Endometrial microvascular endothelial cells (primary cell): Measurements from ENCODE around the gene IFNL2. TPM values are rescaled to one million over a fixed set of nuclear protein-coding genes. Genes with fewer than 3 reads are reported as not detected.
"Not testable (repeated sequence)": the region's sequence is repeated elsewhere in the genome, so short reads cannot be mapped to it uniquely, and the experiment has no call there.

Experiments
- in situ Hi-C: cut with HindIII; loops from 2 replicates; pipeline ENCODE4 v1.10.0; 2017; ENCODE audit warnings: low sequenced_read_pairs, low pct_unique_long_range_greater_than_20kb; ENCODE audit errors: inconsistent ontology term
- total RNA-seq: library from RNA; depleted of rRNA; stranded (reverse); fragments of >200 nt; gene quantifications from one replicate; pipeline ENCODE4 v1.2.3, GENCODE V29; 2015; ENCODE audit errors: inconsistent ontology term

The IFNL2 gene
- not detected for total RNA-seq

DNA sequence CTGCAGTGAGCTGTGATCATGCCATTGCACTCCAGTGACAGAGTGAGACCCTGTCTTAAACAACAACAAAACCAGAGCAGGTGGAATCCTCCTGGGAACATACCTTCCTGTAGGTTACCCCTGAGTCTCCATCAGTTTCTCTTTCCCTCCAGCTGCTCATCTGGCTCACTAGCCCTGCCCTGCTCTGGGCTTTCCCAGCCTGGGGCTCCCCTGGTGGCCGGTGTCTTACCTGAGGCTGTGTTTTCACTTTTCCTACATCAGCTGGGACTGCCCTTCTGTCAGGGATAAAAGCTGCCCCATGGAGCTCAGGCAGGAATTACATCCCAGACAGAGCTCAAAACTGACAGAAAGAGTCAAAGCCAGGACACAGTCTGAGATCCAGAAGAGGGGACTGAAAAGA lies at the start of gene IFNL2:
TSS of gene IFNL2 (plus strand) at position 312 of the 400 bp plus-strand sequence. CDS start 173 bp downstream, outside the sequence.
- in situ Hi-C loops: not testable (repeated sequence)

DNA sequence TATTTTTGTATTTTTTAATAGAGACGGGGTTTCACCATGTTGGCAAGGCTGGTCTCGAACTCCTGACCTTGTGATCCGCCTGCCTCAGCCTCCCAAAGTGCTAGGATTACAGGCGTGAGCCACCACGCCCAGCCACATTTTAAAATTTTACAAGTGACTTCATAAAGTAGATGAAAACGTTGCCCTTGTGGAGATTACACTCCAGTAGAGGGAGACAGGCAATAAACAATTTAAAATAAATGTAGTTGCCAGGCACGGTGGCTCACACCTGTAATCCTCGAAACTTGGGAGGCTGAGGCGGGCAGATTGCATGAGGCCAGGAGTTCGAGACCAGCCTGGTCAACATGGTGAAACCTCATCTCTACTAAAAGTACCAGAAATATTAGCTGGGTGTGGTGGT lies 49.1 kb upstream of the IFNL2 start:
- in situ Hi-C loops: not testable (repeated sequence)

DNA sequence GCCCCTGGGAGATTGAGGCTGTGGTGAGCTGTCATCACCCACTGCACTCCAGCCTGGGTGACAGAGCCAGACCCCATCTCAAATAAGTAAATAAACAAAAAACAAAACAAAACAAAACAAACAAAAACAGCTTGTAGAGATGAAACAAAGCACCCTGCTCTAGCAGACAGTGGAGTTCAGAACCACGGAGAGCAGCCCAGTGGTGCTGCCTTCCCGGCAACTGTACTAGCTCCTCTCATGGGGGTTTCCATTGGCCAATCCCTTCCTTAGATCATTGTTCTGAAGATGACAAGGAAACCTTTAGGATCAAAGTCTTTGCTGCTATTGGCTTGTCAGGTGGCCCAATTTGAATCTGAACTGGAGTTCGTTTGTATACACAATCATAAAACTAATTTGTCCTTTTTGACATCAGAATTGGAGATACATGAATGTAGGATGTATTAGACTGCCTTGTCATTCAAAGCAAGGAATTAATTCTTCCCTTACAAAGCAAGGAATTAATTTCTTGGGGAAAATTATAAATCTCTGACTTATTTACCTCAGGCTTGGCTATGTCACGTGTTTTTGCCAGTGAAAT lies 44.4 kb upstream of the IFNL2 start:
- in situ Hi-C loops: no loop called here

DNA sequence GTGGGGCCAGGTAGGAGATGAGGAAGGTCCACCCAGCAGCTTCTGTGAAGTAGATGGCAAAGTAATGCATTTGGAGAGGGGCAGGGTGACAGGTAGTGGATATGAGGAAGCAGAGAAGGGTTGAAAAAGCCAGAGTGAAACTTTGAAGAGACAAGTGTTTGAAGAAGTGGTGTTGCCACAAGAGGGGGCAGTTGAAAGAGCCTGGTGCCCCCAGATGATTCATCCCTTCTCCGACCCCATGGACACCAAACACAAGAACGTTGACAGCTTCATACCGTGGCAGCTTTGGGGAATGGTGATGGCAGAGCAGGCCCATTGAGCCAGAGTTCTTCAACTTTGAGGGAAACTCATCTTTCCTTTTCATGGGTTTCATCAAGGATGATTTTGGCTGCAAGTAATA lies 43.3 kb upstream of the IFNL2 start:
- in situ Hi-C loops: no loop called here

DNA sequence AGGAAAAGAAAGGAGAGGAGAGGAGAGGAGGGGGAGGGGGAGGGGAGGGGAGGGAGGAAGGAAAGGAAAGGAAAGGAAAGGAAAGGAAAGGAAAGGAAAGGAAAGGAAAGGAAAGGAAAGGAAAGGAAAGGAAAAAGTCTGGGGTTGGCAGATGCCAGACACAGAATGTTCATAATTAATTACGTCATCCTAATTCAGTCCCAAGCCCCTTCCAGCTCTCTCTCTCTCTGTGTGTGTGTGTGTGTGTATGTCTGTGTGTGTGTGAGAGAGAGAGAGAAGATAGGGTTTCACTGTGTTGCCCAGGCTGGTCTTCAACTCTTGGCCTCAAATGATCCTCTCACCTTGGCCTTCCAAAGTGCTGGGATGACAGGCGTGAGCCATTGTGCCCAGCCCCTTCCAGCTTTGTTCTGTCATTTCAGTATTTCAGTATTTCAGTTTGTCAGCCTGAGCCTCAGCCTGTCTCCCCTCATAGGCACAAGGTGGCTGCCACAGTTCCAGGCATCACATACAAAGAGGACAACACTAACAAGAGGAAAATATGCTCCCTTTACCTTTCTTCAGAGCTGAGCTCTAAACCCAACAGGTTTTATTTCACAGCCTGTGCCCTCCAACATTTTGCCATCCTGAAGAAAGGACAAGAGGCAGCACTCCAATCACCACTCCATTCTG lies 38.0 kb upstream of the IFNL2 start:
- in situ Hi-C loops: no loop called here

DNA sequence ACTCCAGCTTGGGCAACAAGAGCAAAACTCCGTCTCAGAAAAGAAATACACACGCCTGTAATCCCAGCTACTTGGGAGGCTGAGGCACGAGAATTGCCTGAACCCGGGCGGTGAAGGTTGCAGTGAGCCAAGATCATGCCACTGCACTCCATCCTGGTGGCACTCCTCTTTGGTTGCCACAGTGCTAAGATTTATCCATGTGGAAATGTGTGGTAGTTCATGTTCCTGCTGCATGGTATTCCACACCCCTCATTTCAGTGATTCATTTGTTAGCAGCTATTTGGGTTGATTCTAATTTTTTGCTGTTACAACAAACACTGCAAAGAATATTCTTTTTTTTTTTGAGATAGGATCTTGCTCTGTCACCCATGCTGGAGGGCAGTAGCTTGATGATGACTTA lies 35.5 kb upstream of the IFNL2 start:
- in situ Hi-C loops: no loop called here

DNA sequence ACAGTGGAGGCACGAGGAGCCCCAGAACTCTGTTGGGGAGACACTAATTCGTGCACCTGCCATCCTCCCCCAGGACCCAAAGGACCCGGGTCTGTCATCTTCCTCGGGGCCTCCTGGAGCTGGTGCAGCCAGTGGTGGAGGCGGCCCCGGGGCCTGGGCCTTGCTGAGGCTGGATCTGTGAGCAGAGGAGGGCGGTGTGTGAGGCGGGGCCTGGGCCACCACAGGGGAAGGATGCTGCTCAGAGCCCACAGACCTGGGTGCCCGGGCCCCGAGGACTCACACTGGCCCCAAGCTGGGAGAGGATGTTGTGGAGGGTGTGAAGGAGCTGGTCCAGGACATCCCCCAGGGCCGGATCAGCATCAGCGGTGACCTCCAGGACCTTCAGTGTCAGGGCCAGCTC lies 31.7 kb upstream of the IFNL2 start:
- in situ Hi-C loops: no loop called here

DNA sequence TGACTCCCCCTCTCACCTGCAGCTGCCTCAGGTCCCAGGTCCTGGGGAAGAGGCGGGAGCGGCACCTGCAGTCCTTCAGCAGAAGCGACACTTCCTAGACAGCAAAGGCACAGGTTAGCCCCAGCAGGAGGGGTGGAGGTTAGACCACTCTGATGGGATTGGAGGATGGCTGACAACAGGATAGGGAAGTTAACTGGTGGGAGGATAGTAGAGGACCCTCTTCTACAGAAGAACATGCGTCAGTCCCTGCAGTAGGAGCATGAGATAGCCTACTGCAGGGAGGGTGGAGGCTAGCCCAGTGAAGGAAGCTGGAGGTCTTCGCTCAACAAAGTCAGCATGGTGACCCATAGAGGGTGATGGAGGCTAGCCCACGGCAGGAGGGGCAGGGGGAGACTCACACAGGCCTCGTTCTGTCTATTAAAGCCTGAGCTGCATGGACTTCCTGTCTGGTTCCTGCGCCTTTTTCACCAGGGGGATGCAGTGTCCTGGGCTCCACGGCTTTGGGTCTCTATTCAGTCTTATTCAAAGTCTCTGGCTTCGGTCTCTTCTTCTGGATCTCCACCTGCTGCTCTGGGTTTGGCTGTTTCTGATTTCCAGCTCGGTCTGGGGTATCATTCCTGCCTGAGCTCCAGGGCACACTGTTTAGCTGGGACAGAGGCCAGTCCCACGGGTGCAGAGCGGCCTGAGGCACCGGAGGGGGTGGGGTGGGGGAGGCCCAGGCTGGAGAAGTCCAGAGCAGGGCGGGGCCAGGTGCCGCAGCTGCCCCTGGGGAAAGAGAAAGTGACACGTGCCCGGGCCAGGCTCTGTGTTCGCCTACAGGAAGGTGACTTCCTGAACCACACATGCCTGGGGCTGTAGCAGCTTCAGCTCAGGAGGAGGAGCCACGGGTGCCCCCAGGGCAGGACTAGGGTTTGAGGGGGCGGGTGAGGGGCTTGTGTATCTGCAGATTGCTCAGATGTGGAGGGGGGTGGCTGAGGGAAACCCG lies 30.7 kb upstream of the IFNL2 start:
- in situ Hi-C loops: no loop called here

DNA sequence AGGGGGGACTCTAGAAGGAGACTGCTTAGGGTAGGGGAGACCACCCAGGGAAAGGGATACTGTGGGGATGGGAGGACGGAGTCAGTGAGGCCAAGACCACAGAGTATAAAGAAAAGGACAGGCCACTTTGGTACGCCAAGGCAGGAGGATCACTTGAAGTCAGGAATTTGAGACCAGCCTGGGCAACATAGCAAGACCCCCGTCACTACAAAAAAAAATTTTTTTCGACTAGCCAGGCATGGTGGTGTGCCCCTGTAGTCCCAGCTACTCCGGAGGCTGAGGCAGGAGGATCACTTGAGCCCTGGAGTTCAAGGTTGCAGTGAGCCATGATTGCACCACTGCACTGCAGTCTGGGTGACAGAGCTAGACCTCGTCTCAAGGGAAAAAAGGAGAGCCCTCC lies 30.0 kb upstream of the IFNL2 start:
- in situ Hi-C loops: no loop called here

DNA sequence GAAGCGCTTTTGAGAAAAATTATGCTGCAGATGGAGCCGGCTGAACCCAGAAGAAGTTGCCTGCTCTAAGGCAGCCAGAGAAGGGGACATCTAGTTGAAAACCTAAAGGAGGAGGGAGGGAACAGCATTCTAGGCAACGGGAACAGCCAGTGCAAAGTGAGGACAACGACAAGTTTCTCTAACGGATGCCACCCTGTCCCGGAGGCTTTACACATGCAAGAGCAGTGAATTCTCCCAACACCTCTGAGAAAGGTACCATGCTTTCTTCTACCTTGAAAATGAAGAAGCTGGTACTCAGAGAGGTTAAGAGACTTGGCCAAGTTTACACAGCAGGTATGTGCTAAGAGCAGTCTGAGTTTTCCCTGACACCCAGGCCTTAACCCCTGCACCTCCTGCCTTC lies 29.3 kb upstream of the IFNL2 start:
- in situ Hi-C loops: no loop called here

DNA sequence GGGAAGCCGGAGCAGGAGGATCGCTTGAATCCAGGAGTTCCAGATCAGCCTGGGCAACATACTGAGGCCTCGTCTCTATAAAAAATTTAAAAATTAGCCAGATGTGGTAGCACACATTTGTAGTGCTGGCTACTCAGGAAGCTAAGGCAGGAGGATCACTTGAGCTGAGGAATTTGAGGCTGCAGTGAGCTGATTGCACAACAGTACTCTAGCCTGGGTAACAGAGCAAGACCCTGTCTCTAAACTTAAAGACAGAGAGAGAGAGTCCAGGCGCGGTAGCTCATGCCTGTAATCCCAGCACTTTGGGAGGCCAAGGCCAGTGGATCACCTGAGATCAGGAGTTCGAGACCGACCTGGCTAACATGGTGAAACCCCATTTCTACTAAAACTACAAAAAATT lies 27.8 kb upstream of the IFNL2 start:
- in situ Hi-C loops: no loop called here

DNA sequence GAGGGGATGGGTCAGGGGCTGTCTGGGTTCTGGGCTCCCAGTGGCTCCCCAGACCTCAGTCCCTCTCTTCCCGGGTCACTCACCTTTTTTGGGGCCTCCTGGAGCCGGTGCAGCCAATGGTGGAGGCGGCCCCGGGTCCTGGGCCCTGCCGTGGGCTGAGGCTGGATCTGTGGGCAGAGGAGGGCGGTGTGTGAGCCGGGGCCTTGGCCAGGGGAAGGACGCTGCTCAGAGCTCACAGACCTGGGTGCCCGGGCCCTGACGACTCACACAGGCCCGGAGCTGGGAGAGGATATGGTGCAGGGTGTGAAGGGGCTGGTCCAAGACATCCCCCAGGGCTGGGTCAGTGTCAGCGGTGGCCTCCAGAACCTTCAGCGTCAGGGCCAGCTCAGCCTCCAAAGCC lies 24.5 kb upstream of the IFNL2 start:
- in situ Hi-C loops: not testable (repeated sequence)

DNA sequence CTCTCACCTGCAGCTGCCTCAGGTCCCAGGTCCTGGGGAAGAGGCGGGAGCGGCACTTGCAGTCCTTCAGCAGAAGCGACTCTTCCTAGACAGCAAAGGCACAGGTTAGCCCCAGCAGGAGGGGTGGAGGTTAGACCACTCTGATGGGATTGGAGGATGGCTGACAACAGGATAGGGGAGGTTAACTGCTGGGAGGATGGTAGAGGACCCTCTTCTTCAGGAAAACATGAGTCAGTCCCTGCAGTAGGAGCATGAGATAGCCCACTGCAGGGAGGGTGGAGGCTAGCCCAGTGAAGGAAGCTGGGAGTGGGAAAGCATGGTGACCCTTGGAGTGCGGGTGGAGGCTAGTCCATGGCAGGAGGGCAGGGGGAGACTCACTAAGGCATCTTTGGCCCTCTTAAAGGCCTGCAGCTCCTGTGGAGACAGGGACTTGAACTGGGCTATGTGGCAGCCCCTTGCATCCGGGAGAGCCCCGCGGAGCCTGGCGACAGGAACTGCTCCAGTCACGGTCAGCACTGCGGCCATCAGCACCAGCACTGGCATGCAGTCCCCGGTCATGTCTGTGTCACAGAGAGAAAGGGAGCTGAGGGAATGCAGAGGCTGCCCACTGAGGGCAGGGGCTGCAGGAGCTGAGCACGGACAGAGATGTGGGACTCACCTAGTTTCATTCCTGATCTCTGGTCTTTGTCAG lies 23.6 kb upstream of the IFNL2 start, which contains the start of gene IFNL3:
TSS of gene IFNL3 (minus strand) at position 597 of the 691 bp plus-strand sequence. CDS start at position 558, 39 bp downstream.
- in situ Hi-C loops: not testable (repeated sequence)

DNA sequence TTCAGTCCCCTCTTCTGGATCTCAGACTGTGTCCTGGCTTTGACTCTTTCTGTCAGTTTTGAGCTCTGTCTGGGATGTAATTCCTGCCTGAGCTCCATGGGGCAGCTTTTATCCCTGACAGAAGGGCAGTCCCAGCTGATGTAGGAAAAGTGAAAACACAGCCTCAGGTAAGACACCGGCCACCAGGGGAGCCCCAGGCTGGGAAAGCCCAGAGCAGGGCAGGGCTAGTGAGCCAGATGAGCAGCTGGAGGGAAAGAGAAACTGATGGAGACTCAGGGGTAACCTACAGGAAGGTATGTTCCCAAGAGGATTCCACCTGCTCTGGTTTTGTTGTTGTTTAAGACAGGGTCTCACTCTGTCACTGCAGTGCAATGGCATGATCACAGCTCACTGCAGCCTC lies 23.0 kb upstream of the IFNL2 start:
- in situ Hi-C loops: not testable (repeated sequence)

DNA sequence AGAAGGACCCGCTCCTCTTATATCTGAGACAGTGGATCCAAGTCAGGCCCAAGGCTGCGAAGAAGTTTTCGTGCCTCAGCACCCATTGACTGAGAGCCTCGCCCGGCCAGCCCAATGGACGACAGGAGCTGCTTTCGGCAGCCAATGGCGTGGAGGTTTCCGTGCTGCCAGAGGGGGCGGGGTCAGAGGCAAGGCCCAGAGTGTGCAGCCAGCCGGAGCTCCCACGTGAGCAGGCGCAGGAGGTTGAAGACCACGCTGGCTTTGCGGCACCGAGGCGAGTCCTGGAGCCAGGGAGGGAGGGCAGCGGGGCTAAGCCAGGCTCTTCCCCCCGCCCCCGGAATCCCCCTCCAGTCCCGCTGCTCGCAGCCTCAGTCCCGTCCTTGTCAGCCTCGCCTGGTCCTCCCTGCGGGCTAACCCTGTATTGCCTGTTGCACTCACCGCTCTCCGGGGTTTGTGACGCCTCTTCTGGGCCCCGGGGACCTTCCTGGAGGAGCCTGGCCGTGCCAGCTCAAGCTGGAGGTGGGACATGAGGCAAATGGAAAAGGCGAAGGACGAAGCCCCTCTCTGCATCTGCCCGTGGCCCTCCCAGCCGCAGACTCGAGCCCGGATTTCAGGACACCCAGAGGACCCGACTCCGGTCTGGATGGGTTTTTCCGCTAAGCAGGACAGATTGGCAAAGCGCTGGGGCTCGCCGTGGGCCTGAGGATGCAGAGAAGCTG lies 21.1 kb upstream of the IFNL2 start:
- in situ Hi-C loops: no loop called here

DNA sequence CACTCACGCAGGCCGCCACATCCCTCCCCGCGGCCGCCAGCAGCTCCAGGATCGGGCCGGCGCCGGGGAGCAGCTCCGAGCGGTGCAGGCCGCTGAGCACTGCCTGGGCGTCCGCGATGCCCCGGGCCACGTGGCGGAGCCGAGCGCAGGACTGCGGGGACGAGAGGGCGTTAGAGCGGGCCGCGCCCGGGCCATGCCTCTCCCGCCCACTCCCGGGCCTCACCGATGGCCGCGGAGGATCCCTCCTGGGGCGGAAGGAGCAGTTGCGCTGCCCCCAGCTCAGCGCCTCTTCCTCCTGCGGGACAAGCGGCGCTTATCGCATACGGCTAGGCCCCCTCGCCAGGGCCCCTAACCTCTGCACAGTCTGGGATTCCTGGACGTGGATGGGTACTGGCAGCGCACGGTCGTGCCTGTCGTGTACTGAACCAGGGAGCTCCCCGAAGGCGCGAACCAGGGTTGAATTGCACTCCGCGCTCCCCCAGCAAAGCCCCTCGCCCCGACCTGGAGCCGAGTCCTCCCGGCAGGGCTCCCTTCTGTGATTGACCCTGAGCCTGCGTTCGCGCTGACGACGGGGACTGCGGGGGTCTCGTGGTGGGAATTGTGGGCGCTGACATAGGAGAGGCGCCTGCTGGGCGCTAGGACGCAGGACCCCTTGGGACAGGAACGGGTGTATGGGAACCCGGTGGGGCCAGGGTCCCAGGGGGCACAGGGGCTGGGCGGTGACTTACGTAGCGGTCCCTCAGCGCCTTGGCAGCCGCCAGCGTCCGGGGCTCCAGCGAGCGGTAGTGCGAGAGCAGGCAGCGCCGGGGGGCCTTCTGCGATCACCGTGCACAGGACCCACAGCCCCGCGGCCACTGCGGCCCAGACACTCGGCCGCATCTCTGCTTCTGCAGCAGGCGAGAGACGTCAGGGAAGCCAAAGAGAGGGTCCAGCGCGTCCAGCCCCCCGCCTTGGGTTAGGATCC lies 20.2 kb upstream of the IFNL2 start:
- in situ Hi-C loops: no loop called here

DNA sequence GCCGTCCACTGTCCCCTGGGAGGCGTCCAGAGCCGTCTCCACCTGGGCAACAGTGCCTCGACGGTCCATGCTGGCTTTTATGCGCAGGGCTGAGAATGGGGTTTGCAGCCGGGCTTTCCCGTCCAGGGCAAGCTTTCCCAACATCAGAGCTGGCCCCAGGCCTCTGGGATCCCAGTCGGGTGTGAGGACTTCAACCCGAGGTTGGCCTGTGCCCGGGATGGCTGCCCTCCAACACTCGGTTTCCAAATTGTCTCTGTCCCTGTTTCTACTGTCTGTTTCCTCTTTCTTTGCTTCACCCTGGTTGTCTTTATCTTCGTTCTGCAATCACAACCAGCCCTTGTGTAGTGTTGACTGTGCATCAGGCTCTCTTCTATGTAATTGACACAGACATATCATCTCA lies 19.4 kb upstream of the IFNL2 start, which contains the start of gene IFNL4:
TSS of gene IFNL4 (minus strand) at position 51 of the 400 bp plus-strand sequence.
- in situ Hi-C loops: no loop called here
